RCC 7860 (cell line): Measurements from ENCODE around the gene BLACAT1.
"Not testable (repeated sequence)": the region's sequence is repeated elsewhere in the genome, so short reads cannot be mapped to it uniquely, and the experiment has no call there.

ENCODE experiments used
- DNase-seq: peaks from one replicate; pipeline ENCODE4 v3.0.0-alpha.2; 2015; ENCODE audit warnings: low spot score
- FAIRE-seq: peaks from 2 replicates; lab custom pipeline; 2012; peaks lifted over from hg19 to GRCh38; lab: Jason Lieb, UNC

BLACAT1 gene

GRCh38 chr1:205421798-205422197, 34.0 kb downstream of the BLACAT1 start, which contains the start of gene LEMD1:
Gene LEMD1, minus strand, starts transcription at chr1:205422056. Its CDS starts 1,520 bp downstream, at chr1:205420536.
- no peak for FAIRE-seq
- DNase-seq, result no peak

- FAIRE-seq, result no peak
Observed at GRCh38 chr1:205420938-205421337, 34.9 kb downstream of the BLACAT1 start.

GRCh38 chr1:205417870-205418635, 37.8 kb downstream of the BLACAT1 start:
- no peak for DNase-seq
- no peak for FAIRE-seq

More at GRCh38 chr1:205420938-205421337, 34.9 kb downstream of the BLACAT1 start:
- DNase-seq, result no peak

GRCh38 chr1:205416322-205416721, 39.5 kb downstream of the BLACAT1 start:
- FAIRE-seq, result no peak
- DNase-seq, result no peak

- DNase-seq (no peak), FAIRE-seq (no peak)
Observed at GRCh38 chr1:205410581-205411298, 45.1 kb downstream of the BLACAT1 start.

- FAIRE-seq (no peak), DNase-seq (no peak)
Observed at GRCh38 chr1:205407970-205408369, 47.9 kb downstream of the BLACAT1 start.

- FAIRE-seq, DNase-seq: not testable (repeated sequence)
Observed at GRCh38 chr1:205406252-205406651, 49.6 kb downstream of the BLACAT1 start.
